Astrocyte (in vitro differentiated cells and primary cell): Measurements from ENCODE around the gene CHD5. TPM values are rescaled to one million over a fixed set of nuclear protein-coding genes. Genes with fewer than 3 reads are reported as not detected.

Source experiments
- DNase-seq: peaks from one replicate; pipeline ENCODE4 v3.0.0-alpha.2; 2010; ENCODE audit warnings: low read depth
- FAIRE-seq: peaks from 2 replicates; lab custom pipeline; 2011; peaks lifted over from hg19 to GRCh38; lab: Jason Lieb, UNC
- H2AFZ ChIP-seq: 2 replicates; pipeline ENCODE4 v1.6.0; 2012; ENCODE audit warnings: low read depth, low read length, inconsistent platforms
- H3K27ac ChIP-seq: 2 replicates; pipeline ENCODE4 v1.5.1; 2011; ENCODE audit warnings: low read depth, low read length, inconsistent platforms
- H3K27me3 ChIP-seq: 2 replicates; pipeline ENCODE4 v1.6.0; 2011; ENCODE audit warnings: low read length, inconsistent platforms; ENCODE audit not compliant: insufficient read depth
- H3K36me3 ChIP-seq: 2 replicates; pipeline ENCODE4 v1.5.1; 2011; ENCODE audit warnings: low read length, inconsistent platforms; ENCODE audit not compliant: insufficient read depth
- H3K4me1 ChIP-seq: 2 replicates; pipeline ENCODE4 v1.5.1; 2011; ENCODE audit warnings: low read length, inconsistent platforms; ENCODE audit not compliant: insufficient read depth
- H3K4me2 ChIP-seq: 2 replicates; pipeline ENCODE4 v1.6.0; 2012; ENCODE audit warnings: low read length, inconsistent platforms
- H3K4me3 ChIP-seq: 2 replicates; pipeline ENCODE4 v1.5.1; 2011; ENCODE audit warnings: low read depth, mild to moderate bottlenecking, low read length, inconsistent platforms; ENCODE audit not compliant: insufficient read depth
- H3K79me2 ChIP-seq: 2 replicates; pipeline ENCODE4 v1.6.0; 2012; ENCODE audit warnings: mild to moderate bottlenecking, low read length, inconsistent platforms; ENCODE audit not compliant: insufficient read depth
- H3K9ac ChIP-seq: 2 replicates; pipeline ENCODE4 v1.6.0; 2012; ENCODE audit warnings: mild to moderate bottlenecking, low read length, inconsistent platforms
- H3K9me3 ChIP-seq: 2 replicates; pipeline ENCODE4 v1.5.1; 2012; ENCODE audit warnings: low read depth, mild to moderate bottlenecking, low read length, inconsistent platforms; ENCODE audit not compliant: insufficient read depth
- H4K20me1 ChIP-seq: 2 replicates; pipeline ENCODE4 v1.6.0; 2012; ENCODE audit warnings: low read length, inconsistent platforms; ENCODE audit not compliant: insufficient read depth
- H3K27ac Mint-ChIP-seq: one replicate; pipeline ENCODE4 v1.8.0; 2021; ENCODE audit warnings: mild to moderate bottlenecking, mixed read lengths; ENCODE audit not compliant: unreplicated experiment
- H3K27me3 Mint-ChIP-seq: one replicate; pipeline ENCODE4 v1.8.0; 2021; ENCODE audit warnings: low read depth, mixed read lengths; ENCODE audit not compliant: unreplicated experiment
- H3K36me3 Mint-ChIP-seq: one replicate; pipeline ENCODE4 v1.8.0; 2021; ENCODE audit warnings: low read depth, mixed read lengths; ENCODE audit not compliant: unreplicated experiment
- H3K4me1 Mint-ChIP-seq: one replicate; pipeline ENCODE4 v1.8.0; 2021; ENCODE audit warnings: low read depth, mixed read lengths; ENCODE audit not compliant: unreplicated experiment
- H3K4me3 Mint-ChIP-seq: one replicate; pipeline ENCODE4 v1.8.0; 2021; ENCODE audit warnings: mild to moderate bottlenecking, moderate library complexity, mixed read lengths; ENCODE audit not compliant: unreplicated experiment
- H3K9me3 Mint-ChIP-seq: one replicate; pipeline ENCODE4 v1.8.0; 2021; ENCODE audit warnings: mild to moderate bottlenecking, mixed read lengths; ENCODE audit not compliant: unreplicated experiment
- CTCF ChIP-seq: IDR thresholded peaks from 2 replicates; pipeline ENCODE4 v1.5.1; 2011; ENCODE audit warnings: low read depth, mild to moderate bottlenecking, inconsistent platforms, low read length, moderate library complexity; ENCODE audit not compliant: insufficient read depth
- EZH2 ChIP-seq: IDR thresholded peaks from 2 replicates; pipeline ENCODE4 v1.6.1; 2012; ENCODE audit warnings: mild to moderate bottlenecking, low read length, inconsistent platforms; ENCODE audit not compliant: insufficient read depth
- total RNA-seq: library from RNA; stranded (reverse); gene quantifications from 2 replicates; pipeline ENCODE4 v1.2.1, GENCODE V29; 2021

The CHD5 gene
- total RNA-seq, 1 donor from 2014 or later, result 0.18 TPM

GRCh38 chr1:6103854-6104530 is 76.1 kb downstream of the CHD5 start:
- H3K27ac Mint-ChIP-seq, result no peak overlapping the region
- H3K27me3 Mint-ChIP-seq, result peaks cover 31% of the 10 kb centered on the region
- Histone ChIP-seq H4K20me1 (peaks cover 5% of the 10 kb centered on the region), H2AFZ (no peak overlapping the region), H3K9ac (no peak overlapping the region), H3K9me3 (no peaks in the 10 kb centered on the region), H3K27ac (no peak overlapping the region), H3K36me3 (no peaks in the 10 kb centered on the region), H3K79me2 (no peaks in the 10 kb centered on the region), H3K27me3 (no peaks in the 10 kb centered on the region), H3K4me3 (no peak overlapping the region), H3K4me2 (no peak overlapping the region), H3K4me1 (no peaks in the 10 kb centered on the region)
- DNase-seq (no peak), FAIRE-seq (no peak)
- no peaks in the 10 kb centered on the region for H3K4me1 Mint-ChIP-seq
- H3K4me3 Mint-ChIP-seq, result no peak overlapping the region
- no peaks in the 10 kb centered on the region for H3K36me3 Mint-ChIP-seq
- TF ChIP-seq CTCF (no peak), EZH2 (no peak)
- no peaks in the 10 kb centered on the region for H3K9me3 Mint-ChIP-seq

GRCh38 chr1:6103111-6103853 is 76.8 kb downstream of the CHD5 start:
- no peak overlapping the region for H3K9ac ChIP-seq
- TF ChIP-seq EZH2, result no peak
- no peak for TF ChIP-seq CTCF
- Mint-ChIP-seq H3K36me3 (peaks cover 3% of the 10 kb centered on the region), H3K4me3 (no peak overlapping the region), H3K27ac (no peak overlapping the region), H3K9me3 (peaks cover 4% of the 10 kb centered on the region), H3K4me1 (no peaks in the 10 kb centered on the region), H3K27me3 (peaks cover 31% of the 10 kb centered on the region)
- no peak overlapping the region for H3K4me3 ChIP-seq
- no peak overlapping the region for H2AFZ ChIP-seq
- peaks cover 1% of the 10 kb centered on the region for H4K20me1 ChIP-seq
- no peak overlapping the region for H3K4me2 ChIP-seq
- no peak for DNase-seq
- H3K27me3 ChIP-seq, result no peaks in the 10 kb centered on the region
- no peak overlapping the region for H3K27ac ChIP-seq
- no peaks in the 10 kb centered on the region for H3K4me1 ChIP-seq
- H3K36me3 ChIP-seq, result no peaks in the 10 kb centered on the region
- no peak for FAIRE-seq
- H3K9me3 ChIP-seq, result no peaks in the 10 kb centered on the region
- no peaks in the 10 kb centered on the region for H3K79me2 ChIP-seq

GRCh38 chr1:6102532-6102845 is 77.6 kb downstream of the CHD5 start:
- H3K36me3 Mint-ChIP-seq, result peaks cover 3% of the 10 kb centered on the region
- H3K4me1 Mint-ChIP-seq, result no peaks in the 10 kb centered on the region
- DNase-seq, result no peak

More at GRCh38 chr1:6102532-6102845, 77.6 kb downstream of the CHD5 start:
- Histone ChIP-seq H3K4me2 (no peak overlapping the region), H3K9ac (no peak overlapping the region), H3K27me3 (no peaks in the 10 kb centered on the region), H3K36me3 (no peaks in the 10 kb centered on the region), H3K4me3 (no peak overlapping the region), H3K27ac (no peak overlapping the region), H4K20me1 (no peaks in the 10 kb centered on the region), H3K9me3 (no peaks in the 10 kb centered on the region), H3K79me2 (no peaks in the 10 kb centered on the region), H3K4me1 (no peaks in the 10 kb centered on the region), H2AFZ (no peak overlapping the region)
- Mint-ChIP-seq H3K9me3 (peaks cover 5% of the 10 kb centered on the region), H3K4me3 (no peak overlapping the region), H3K27me3 (peaks cover 32% of the 10 kb centered on the region), H3K27ac (no peak overlapping the region)
- TF ChIP-seq CTCF, result no peak
- no peak for TF ChIP-seq EZH2
- no peak for FAIRE-seq
